GM21576 (cell line): ENCODE measurements around the gene PTDSS2.

Experiments
- ATAC-seq: cut with Tn5 transposase; IDR thresholded peaks from one replicate; pipeline ENCODE4 v1.9.1; 2021; ENCODE audit warnings: mild to moderate bottlenecking, moderate library complexity; ENCODE audit not compliant: unreplicated experiment

The PTDSS2 gene

GRCh38 chr11:445765-446588, 4.1 kb upstream of the PTDSS2 start:
- ATAC-seq: no peak

DNA sequence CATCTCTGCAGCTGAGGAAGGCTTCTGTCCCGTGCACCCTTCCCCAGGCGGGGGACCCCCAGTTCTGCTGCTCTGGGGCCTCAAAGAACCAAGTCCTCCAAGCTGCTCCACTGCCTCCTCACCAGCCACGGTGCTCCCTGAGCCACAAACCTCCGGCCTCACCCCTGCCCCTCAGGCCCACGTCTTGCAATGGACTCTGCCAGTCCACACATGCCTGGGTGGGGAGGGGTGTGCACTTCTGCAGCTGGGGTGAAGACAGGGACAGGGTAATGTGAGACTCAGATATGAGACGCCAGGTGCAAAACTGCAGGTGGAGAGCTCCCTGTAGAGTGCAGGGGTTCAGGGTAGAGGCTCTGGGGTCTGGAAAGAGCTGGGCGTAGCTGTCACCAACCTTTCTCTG, 3.2 kb upstream of the PTDSS2 start:
- ATAC-seq: no peak

GRCh38 chr11:447923-448731, 2.0 kb upstream of the PTDSS2 start:
- ATAC-seq: peak; percentile 42

DNA sequence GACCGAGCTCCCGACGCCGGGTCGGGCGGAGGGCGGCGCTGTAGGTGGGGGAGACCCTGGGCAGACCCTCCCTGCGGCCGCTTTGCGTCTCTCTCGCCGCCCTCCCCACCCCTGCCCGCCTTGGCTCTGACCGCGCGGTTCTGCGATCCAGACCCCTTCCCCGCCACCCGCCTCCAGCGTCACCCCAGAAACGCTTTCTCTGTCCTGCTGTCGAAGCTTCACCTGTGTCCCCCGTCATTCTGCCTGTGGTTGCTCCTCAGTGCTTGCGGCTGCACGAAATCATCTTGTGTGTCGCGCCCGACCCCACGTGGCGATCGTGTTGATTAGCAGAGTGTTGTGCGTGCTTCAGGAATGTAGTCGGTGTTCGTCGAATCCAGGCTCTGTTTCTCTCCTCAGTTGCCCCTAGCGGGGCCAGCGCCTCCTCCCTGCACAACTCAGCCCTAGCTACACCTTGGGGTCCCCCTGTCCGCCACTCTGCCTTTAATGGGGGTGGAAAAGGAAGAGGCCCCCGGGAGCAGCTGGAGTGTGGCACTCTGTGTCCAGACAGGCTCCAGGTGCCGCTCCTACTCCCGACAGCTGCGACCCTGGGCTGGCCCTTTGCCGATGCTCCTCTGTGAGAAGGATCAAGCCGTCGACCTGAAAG, 851 bp downstream of the PTDSS2 start:
- no peak for ATAC-seq

GRCh38 chr11:451738-452137, 1.7 kb downstream of the PTDSS2 start:
- ATAC-seq: no peak

DNA sequence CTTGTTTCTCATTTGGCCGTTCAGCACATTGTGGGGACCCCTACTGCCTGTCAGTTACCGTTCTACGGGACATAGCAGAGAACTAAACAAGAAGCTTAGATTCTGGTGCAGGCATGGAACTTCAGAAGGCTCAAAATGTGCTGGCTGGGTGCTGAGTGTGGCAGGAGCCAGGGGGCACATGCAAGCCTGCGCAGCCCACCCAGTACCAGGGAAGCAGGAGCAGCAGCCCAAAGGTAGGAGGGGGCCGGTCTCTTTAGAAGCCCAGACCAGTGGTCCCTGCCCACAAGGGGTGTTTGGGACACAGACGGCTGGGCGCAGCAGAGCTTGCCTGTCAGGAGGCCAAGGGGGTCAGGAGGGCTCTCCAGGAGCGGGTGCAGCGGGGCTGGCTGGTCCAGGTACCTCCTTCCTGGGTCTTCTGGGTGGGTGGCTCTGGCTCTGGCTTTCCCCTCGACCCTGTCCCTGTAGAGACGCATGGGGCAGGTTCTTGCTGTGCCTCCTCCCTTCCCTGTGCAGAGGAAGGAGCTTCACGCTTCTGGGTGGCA, 2.2 kb downstream of the PTDSS2 start:
- no peak for ATAC-seq

DNA sequence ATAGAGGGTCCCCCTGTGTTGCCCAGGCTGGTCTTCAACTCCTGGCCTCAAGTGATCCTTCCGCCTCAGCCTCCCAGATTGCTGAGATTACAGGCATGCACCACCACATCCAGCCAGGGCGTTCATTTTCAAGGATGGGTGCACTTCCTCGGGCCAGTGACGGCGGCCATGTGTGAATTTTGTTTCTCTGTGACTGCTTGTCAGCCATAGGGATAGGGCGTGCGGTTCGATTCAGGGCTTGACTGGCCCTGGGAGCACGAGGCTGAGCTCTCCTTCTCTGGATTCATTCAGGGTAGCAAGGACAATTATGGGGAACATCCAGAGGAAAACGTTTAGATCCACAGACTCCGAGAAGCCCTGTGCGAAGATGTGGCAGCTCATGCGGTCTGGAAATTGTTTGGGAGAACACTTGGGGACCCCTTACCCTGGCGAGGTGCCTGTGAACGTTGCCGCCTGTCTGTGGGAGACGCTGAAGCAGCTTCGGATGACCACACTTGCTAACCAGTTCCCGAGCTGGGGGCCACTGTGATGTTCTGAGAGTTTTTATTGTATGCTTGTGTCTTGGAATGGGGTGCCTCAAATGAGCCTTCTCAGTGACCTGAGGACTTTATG, 2.9 kb downstream of the PTDSS2 start:
- no peak for ATAC-seq

GRCh38 chr11:453564-453963, 3.5 kb downstream of the PTDSS2 start:
- ATAC-seq: no peak

- ATAC-seq: no peak
Observed at GRCh38 chr11:454043-454442, 4.0 kb downstream of the PTDSS2 start.

DNA sequence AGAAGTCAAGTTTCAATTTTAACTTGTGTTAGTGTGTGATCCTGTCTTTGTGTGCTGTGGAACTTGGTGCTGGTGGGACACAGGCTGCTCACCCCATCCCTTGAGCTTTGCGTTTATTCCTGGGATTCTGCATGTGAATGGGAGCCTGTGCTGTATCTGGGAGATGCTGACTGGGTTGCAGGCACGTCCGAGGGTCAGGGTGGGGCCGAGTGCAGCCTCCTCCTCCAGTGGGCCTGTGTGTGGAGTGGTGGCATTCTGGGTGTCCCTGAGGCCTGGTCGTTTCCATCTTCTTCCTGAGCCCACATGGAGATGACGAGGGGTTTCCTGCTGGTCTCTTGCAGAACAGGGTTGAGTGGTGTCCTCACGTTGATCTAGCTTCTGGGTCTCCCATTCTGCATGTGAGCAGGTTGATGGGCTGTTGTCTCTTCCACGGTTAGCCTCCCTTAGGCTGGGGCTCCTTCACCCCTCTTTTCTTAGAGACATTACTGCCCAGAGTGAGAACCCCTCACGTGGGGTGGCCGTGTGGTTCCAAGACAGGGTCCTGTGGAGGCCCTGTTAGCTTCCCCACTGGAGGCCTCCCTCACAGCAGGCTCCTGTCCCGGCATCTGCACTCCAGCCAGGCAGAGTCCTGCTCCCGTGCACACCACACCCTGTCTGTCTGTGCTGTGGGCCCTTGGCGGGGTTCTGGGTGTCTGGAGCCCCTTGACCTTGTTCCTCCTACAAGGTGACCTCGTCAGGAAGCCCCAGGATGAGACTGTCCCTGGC, 4.9 kb downstream of the PTDSS2 start:
- ATAC-seq: no peak

DNA sequence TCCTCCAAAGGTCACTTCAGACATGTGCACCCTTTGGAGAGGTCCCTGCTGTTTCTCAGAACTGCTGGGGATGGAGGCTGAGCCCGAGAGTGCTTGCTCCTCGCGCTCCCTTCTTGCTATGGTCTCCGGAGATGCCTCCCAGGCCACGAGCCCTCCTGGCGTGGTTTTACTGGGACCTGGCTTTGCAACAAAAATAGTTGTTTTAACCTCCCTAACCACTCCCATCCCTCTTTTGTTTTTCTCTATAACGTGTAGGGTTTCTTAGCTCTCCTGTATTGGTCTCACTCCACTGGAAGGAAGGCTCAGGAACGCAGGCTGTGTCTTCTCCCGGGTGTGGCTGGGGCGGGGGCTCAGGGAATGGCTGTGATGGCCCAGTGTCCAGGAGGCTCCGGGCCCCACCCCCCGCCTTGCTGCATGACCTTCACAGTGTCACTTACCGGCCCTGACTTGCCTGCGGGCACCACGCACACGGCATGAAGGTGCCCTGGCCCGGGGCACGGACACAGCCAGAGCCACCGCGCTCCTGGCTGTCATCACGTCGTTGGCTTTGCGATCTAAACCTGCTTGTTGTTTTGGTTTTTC, 5.6 kb downstream of the PTDSS2 start:
- no peak for ATAC-seq

- no peak for ATAC-seq
Observed at GRCh38 chr11:456533-456932, 6.5 kb downstream of the PTDSS2 start.

DNA sequence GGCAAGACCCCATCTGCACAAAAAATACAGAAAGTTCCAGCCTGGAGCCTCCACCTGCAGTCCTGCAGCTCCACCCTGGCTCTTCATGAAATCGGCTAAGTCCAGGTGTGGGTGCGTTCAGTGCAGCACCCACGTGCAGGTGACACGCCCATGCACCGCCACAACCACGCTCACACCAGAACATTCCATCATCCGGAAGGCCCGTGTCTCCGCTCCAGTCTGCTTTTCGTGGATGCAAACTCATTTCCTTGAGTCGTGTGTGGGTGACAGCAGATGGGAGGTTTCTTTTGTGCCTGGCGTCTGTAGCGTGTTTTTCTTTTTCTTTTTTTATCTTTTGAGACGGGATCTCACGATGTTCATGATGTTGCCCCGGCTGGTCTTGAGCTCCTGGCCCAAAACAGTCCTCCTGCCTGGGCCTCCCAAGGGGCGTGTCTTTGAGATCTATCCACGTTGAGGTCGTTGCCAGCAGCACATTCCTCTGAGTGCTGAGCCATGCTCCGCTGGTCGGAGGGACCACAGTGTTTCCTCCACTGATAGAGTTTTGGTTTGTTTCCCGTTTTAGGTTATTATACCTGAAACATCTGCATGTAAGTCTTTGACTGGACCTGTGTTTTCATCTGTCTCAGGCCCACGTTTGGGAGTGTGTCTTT, 7.2 kb downstream of the PTDSS2 start:
- no peak for ATAC-seq

- no peak for ATAC-seq
Observed at GRCh38 chr11:459511-460220, 9.6 kb downstream of the PTDSS2 start.

GRCh38 chr11:460331-461199, 10.5 kb downstream of the PTDSS2 start:
- no peak for ATAC-seq

GRCh38 chr11:461626-462025, 11.5 kb downstream of the PTDSS2 start:
- no peak for ATAC-seq

GRCh38 chr11:462107-462890, 12.2 kb downstream of the PTDSS2 start:
- ATAC-seq: no peak
